HL-60 (cell line): ENCODE data around the gene SURF2.

Experiments used
- CTCF ChIP-seq: IDR thresholded peaks from one replicate; pipeline ENCODE4 v1.5.1; 2011; ENCODE audit warnings: low read length, control low read depth, inconsistent platforms; ENCODE audit not compliant: insufficient read depth
- GABPA ChIP-seq: IDR thresholded peaks from 2 replicates; pipeline ENCODE4 v1.6.1; 2012; ENCODE audit warnings: low read depth
- POLR2AphosphoS5 ChIP-seq: IDR thresholded peaks from 2 replicates; pipeline ENCODE4 v1.6.1; 2012; ENCODE audit warnings: low read depth
- REST ChIP-seq: IDR thresholded peaks from 2 replicates; pipeline ENCODE4 v1.6.1; 2012; ENCODE audit warnings: low read depth; ENCODE audit not compliant: insufficient replicate concordance
- SPI1 ChIP-seq: IDR thresholded peaks from 2 replicates; pipeline ENCODE4 v1.6.1; 2012; ENCODE audit warnings: low read depth, mild to moderate bottlenecking, borderline replicate concordance

- no peak for TF ChIP-seq REST
- no peak for TF ChIP-seq CTCF
- TF ChIP-seq GABPA: no peak
- TF ChIP-seq POLR2AphosphoS5: no peak
- TF ChIP-seq SPI1: no peak
Observed at GRCh38 chr9:133394687-133395271, 38.4 kb downstream of the SURF2 start.
